Epithelial cell of prostate (primary cell): ENCODE results near the gene ANKRD36C.
"Not testable (repeated sequence)": the region's sequence is repeated elsewhere in the genome, so short reads cannot be mapped to it uniquely, and the experiment has no call there.

Experiments
- DNase-seq: peaks from one replicate; pipeline ENCODE4 v3.0.0-alpha.2; 2011; ENCODE audit warnings: low read depth, low spot score
- H3K27ac ChIP-seq: fragments of 450-650 bp; 2 replicates; pipeline ENCODE4 v1.5.1; 2017; ENCODE audit warnings: mild to moderate bottlenecking

ANKRD36C gene

DNA sequence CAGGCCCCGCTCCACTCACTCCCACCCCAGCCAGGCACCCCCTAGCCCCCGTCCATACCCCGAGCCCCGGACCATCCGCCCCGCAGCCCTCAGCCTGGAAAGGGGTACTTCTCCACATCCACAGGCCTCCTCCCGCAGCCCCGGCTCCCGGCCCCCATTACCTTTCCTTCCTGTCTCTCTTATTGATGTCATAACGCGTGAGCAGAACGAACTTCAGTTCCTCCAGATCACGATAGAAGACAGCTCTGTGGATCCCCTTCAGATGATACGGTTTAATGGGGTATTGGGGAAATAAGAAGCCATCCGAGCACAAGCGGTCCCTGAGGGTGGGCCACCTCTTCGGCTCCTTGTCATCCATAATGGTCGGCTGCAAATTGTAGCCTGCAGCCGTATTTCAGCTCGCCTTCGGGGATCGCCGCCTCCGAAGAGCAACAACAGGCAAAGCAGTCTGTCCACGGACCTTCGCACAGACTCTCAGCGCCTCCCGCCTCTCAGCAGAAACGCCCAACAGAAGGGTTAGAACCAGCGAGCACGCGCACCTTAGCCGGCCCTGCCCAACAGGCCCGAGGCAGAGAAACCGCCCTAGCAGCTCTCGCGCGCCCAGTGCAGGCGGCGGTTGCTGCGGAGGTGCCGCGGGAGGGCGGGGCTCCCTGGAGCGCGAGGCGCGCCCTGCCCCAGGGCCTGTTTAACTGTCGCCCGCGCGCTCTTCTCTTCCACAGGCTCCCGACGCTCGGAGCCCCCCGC is at the start of gene ANKRD36C:
Gene ANKRD36C, minus strand, starts transcription at position 474 of the 744 bp plus-strand sequence. Its CDS starts 116 bp downstream, at position 358.
- DNase-seq: not testable (repeated sequence)
- peak within 1 kb of the TSS; percentile 57 for H3K27ac ChIP-seq

DNA sequence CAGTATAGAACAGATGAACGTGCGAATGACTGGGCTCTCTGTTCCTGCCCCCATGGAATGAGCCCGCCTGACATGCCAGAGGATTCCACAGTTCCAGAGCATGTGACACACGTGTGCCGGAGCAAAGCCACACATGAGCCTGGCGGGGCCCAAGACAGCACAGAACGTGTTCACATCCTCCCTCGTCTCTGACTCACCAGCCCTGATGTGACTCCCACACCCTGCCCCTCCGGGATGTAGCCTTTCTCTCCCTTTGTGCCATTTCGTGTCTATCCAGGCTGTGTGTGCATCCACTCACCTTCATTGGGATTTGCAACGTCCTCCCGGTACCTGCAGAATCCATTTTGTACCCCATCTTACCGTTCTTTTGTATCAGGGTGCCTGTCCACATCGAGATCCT is 43.9 kb upstream of the ANKRD36C start:
- not testable (repeated sequence) for DNase-seq, H3K27ac ChIP-seq

DNA sequence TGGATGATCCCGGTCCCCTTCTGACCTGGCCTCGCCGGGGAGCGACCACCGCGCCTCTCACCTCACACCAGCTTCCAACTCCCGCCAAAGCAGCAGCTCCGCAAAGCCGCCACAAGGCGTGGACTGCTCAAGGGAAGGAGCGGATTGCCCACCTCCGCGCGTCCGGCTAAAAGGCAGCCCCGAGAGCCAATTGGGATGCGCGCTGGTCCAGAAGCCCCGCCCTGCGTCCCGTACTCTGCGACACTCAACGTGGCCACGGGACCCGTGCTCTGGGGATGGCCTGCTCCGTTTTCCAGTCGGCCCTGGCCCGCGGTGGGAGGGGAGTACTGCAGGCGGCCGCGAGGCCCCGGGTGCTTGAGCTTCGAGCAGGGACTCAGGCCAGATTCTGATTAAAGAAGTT is 43.2 kb upstream of the ANKRD36C start, which contains the start of gene GPAT2:
Gene GPAT2, minus strand, starts transcription at position 125 of the 400 bp plus-strand sequence. CDS start 2,557 bp downstream, outside the sequence.
- not testable (repeated sequence) for H3K27ac ChIP-seq, DNase-seq

DNA sequence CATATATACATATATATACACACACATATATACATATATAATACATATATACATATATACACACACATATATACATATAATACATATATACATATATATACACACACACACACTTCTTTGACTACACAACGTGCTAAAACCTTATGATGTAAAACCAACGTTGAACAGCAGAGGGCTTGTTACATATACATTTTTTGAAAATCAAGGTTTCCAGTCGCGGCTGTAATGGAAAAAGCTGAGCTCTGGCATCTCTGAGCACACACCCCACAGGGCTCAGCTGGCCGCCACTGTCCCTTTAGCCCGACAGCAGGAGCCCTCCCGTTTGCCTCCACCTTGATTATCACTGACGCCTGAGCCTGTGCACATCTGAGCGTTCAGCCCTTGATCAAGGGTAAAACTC is 42.4 kb upstream of the ANKRD36C start:
- DNase-seq, H3K27ac ChIP-seq: not testable (repeated sequence)

DNA sequence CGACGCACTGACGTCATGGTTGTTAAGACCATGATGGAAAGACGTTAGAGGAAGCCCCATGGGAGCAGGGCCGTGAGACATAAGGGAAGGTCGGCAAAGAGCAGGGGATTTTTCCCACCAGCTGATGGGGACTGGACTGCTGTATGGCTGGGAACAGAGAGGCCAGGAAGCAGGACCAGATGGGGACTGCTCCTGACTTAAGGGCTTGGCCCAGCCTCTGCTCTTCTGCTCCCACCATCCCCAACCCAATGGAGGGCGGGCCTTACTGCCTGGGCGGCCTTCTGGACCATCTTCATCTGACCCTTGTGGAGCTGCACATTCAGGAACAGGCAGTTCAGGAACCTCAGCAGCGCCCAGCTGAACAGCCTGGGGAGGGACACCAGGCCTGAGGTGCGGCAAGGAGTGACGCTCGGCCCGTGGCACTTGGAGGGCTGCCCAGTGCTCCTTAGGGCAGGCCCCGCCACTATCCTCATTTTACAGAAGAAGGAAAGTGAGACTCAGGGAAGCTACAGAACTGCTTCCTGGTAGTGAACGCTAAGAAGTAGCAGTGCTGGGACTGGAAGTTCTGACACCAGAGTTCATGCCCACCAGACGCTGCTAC is 36.2 kb upstream of the ANKRD36C start:
- H3K27ac ChIP-seq, DNase-seq: not testable (repeated sequence)

DNA sequence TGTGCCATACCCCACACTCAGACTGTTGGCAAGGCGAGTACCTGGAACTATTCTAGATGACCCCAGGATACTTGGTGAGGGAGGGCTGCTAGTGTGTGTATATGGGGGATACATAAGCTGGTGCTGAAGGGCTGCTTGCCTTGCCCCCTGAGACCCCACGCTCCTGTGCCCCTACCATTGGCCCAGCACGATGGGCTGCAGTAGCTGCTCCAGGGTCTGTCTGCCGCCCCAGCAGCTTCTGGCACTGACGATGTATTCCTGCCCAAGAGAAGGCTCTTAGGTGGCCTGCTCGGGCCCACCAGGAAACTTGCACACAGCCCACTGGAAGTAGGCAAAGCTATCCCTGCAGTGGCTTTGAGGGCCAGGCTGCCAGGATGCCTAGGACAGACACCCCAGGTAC is 34.1 kb upstream of the ANKRD36C start:
- DNase-seq, H3K27ac ChIP-seq: not testable (repeated sequence)

DNA sequence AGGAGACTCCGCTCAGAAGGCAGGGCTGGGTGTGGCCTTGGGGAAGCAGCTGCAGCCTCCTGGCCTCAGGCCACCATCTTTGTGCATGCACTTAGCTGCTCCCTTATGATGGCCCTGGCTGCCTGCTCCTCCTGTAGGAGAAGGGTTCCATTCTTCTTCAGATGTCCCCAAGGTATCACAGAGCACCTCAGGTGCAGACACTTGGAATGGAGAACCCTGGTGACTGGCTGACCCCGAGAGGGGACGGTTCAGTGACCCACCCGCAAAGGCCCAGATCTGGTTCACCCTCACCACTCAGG is 33.5 kb upstream of the ANKRD36C start:
- no peak for DNase-seq
- no peak overlapping the region for H3K27ac ChIP-seq

DNA sequence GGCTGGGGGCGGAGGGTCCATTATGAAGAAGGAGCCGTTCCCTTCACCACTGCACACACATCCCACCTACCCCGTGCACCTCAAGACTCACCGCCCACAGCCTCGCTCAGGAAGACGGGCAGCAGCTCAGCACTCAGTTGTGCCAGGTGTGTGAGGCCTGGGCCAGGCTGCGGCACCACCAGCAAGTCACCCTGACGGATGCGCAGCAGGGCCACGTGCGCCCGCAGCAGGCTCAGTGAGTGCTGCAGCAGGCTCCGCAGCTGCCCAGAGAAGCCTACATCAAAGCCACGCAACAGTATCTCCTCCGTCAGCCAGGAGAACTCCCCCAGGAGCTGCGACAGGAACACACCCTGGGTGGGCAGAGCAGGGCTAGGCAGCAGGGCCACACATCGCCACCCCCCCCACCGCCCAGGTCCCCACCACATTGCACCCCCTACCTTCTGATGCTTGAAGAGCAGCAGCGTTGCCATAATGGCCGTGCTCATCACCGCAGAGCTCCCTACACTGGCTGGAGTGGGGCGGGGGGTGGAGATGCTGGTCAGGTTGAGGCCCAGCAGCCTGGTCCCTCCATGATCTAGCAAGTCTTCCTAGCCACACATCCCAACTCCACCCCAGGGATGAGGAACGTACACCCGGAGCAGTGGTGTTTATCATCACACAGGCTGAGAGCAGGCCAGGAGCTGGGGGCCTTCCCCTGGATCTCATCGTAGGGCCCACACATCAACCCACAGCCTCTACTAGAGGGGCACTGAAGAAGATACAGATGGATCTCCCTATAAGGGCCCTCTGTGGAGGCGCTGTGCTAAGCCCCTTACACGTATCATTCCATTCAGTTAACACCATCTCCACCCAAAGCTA is 32.9 kb upstream of the ANKRD36C start:
- no peak for DNase-seq
- no peak overlapping the region for H3K27ac ChIP-seq

DNA sequence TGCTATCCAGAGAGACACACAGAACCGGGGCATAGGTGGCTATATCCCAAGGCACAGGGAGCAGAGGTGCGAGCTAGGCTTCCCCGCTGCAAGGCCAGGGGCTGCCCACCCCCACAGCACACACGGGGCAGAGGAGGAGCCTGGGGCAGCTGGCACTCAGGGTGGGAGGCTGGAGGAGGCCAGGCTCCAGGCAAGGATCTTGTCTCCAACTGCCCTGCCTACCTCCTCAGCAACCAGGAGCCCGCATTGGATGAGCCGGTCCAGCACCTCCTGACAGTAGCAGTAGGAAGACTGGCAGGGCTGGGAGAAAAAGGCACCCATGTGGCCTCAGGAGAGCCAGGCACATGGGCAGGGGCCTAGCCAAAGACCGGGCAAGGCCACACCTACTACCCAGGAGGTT is 32.1 kb upstream of the ANKRD36C start:
- not testable (repeated sequence) for H3K27ac ChIP-seq, DNase-seq

DNA sequence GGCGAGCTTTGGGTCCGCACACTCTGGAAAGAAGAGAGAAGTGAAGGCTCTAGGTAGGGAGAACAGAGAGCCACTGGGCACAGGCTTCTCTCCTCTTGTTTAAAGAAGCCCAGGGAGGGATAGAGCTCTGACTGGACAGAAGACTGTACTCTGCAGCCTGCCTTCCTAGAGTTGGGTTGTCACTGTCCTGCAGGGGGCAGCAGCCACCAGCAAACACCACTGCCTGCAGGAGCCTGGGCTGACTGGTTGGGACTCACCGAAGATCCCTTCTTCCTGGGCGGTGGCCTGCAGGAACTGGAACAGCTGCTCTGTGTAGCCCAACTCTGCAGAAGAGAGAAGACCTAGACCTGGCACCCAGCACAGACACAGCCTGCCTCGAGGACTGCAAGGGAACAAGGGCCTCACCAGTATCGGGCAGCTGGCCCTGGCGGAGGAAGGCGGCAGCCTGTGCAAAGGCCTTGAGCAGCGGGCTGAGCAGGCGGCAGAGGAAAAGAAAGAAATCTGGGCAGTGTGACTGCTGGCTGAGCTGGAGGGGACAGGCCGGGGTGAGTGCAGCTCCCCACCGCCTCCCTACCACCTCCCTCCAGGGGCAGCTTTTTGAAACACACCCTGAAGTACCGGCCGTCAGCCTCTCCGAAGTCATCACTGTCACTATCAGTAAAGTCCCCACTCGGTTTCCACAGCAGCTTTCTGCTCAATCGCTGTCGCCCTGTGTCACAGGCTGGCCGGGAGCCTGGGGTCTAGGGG is 31.2 kb upstream of the ANKRD36C start:
- peak; percentile 20 for DNase-seq
- H3K27ac ChIP-seq: not testable (repeated sequence)

DNA sequence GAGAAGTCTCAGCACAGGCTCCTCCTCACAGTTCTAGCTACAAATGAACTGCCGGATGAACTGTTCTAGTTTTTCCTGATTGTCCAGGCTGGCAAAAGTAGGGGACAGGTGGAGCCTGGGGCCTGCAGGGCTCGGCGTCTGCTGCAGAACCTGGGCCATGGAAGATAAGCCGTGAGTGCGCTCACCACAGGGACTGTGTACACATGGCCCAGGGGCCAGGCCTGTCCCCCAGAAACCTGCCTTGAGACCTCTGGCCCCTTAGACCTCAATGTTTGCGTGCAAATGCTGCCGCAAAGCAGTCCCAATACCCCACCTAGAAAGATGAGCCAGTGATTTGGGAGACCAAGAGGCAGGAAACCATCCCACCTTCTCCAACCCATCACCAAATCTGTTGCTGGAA is 30.5 kb upstream of the ANKRD36C start:
- DNase-seq, H3K27ac ChIP-seq: not testable (repeated sequence)

DNA sequence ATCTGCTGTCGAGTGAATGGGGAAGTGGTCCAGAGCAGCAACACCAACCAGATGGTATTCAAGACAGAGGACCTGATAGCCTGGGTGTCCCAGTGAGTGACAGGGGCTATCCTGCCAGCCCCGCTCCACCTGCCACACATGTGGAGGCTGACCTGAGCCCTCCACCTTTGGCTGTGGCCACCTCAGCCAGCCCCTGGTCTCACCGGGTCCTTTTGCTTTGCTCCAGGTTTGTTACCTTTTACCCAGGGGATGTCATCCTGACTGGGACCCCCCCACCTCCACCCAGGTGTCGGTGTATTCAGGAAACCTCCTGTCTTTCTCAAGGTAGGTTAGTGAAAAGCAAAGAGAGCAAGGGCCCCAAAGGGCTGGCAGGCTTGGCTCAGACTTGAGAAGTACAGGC is 29.5 kb upstream of the ANKRD36C start:
- not testable (repeated sequence) for DNase-seq, H3K27ac ChIP-seq

DNA sequence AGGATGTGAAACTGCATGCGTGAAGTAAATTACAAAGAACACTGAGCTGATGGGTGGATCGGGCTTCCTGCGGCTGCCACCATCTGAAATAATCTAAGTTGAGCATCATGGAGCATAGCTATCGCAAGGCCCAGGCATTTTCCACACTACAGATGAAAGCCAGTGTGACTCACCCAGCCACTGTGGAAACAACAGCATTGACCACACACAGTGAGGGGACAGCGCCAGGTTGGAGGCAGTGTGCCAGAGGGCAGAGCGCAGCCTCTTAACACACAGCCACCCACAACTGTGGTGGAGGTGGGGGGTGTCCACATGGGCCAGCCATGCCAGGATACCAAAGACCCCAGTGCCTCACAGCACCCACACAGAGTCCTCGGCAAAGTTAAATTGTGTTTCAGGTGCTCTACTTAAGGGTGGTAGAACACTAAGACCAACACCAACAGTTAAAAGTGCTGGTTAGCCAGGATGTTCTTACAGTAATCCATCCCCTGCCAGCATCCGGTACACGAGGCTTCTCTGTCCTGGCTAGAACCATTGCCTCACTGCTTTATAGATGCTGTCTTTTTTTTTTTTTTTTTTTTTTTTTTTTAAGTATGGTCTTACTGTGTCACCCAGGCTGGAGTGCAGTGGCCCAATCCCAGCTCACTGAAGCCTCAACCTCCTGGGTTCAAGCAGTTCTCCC is 28.4 kb upstream of the ANKRD36C start:
- H3K27ac ChIP-seq, DNase-seq: not testable (repeated sequence)

DNA sequence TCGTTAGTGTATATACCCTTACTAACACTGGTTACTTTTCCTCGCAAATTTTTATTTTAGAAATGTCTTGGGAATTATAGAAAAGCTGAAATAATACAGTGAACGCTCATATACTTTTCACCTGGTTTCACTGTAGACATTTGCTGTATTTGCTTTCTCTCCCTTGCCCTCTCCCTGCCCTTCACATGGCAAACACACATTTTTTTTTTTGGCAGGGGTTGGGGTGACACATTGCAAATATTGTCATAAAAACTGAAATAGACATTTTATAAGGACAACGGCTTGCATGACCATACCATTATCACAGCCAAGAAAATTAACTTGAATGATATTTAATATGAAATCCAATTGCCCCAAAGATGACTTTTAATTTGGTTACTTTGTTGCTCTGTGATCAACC is 24.7 kb upstream of the ANKRD36C start:
- DNase-seq: not testable (repeated sequence)

DNA sequence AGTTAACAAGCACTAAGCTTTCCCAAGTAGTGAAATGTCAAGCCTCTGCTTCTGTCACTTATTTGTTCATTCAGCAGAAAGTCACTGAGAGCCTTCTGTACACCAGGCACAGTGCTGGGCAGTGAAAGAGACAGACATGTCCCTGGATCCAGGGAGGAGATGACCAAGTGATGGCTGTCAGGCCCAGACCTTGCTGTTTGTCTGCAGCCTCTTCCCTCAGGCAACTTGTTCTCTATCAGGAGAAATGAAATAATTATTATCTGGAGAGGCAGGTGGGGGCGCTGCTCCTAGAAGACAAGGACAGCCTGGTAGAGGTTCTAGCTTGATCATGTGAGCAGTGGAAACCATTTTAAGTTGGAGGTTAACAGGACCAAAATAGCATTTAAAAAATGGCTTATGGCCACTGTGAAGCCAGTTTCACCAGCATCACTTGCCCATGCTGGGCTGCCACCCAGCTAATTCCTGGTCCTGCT is 21.2 kb upstream of the ANKRD36C start:
- not testable (repeated sequence) for DNase-seq, H3K27ac ChIP-seq

More for the DNA sequence above, 24.7 kb upstream of the ANKRD36C start:
- H3K27ac ChIP-seq: not testable (repeated sequence)

DNA sequence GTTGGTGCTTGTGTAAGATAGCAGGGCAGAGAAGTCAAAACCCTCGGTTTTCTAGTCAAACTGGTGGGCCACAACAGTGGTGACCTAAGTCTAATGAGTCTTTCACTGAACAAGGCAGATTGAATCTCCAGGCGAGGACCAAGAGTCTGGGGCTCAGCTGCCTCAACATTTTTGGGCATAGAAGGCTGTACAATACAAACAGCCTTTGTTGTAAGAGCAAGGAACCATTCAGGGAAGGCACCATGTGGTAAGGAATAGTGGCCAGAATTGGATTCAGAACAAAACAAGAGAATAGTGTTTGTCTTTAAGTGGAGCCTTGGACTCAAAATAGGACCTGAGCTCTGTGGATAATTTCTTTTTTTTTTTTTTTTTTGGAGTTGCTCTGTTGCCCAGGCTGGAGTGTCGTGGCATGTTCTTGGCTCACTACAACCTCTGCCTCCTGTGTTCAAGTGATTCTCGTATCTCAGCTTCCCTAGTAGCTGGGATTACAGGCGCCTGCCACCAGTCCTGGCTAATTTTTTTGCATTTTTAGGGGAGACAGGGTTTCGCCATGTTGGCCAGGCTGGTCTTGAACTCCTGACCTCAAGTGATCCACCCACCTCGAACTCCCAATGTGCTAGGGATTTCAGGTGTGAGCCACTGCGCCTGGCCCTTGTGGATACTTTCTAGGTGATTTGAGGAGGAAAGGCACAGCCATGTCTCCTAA is 20.6 kb upstream of the ANKRD36C start:
- DNase-seq, H3K27ac ChIP-seq: not testable (repeated sequence)

DNA sequence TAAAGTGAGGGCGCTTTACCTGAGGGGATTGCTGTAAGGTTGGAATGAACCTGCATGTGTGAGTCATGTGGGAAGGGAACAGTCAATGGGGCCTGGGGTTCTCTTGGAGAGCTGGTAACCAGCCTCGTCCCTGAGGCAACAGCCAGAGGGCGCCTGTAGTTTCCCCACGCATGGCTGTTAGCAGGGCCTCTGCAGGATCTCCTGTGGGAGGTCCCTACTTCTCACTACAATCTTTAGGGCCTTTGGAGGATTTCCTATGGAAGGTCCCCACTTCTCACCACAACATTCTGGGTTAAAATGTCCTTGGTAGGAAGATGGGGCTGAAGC is 19.5 kb upstream of the ANKRD36C start:
- not testable (repeated sequence) for H3K27ac ChIP-seq
- peak; percentile 24 for DNase-seq

DNA sequence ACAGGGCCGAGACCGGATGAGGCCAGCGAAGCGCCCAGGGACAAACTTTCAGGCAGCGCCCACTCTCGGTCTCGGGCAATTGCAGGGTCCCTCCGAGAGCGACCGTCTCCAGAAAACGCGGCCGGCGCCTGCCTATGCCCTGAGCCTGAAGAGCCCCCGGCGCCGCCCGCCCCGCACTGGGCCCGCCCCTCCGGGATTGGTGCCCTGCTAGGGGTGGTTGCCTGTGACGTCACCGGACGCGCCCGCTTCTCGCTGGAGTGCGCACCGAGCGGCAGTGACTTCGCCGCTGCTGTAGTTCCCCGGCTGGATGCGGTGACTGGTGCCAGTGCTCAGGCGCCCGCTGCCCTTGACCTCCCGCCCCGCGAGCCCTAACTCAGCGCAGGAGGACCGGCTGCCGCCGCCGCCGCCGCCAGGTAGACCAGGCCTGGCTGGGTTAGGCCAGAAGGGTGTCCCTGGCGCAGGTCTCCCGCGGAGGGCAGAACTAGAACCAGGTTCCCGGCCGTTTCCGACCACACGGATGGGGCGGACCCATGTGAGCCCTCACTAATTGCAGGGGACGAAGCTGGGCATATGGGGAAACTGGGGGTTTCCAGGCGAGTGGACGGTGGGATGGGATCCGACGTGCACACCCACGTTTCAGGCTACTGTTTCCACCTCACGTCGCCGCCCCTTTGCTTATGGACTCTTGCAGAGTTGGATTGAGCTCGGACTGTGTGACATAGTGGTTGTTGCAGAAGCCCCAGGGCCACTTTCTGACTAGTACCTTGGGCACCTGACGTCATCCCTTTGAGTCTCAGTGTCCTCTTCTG is 18.9 kb upstream of the ANKRD36C start:
- DNase-seq: not testable (repeated sequence)
- H3K27ac ChIP-seq: peak overlapping the region; percentile 37
